ENCODE data around the gene GLDN. TPM values are rescaled to one million over a fixed set of nuclear protein-coding genes. Genes with fewer than 3 reads are reported as not detected.

The GLDN gene
- total RNA-seq, 1 experiment from 2014 or later = 0.82 TPM

DNA sequence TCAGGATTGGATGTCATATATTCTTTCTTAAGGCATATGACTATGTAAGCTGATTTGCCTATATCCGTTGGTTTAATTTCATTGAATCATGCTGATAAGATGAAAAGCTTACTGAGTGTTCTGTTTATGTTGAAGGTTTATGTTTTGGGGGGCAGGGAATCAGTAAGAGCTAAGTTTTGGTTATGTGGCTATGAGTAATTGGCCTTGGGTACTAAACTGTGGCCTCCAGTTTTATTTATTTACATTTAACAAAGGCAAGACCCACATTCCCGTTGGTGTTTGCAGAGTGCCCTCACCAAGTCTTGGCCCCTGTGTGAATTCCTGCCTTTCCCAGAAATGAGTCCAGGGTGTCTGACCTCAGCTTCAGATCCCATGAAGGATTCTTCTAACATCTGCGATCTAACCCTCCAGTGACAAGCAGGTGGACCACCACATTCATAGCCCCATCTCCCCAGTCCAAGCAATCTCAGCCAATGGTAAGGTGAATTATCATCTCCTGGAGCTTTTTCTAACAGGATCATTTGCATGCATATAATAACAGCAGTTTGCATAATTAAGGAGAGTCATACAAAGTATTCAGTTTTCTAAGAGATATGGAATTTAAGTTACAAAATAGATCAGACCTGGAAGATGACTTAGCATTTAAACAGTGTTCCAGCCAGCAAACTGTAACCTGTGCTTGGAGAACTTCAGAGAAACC, 27.4 kb downstream of the GLDN start:
- no peak for DNase-seq
- Mint-ChIP-seq H3K4me1 (ENCODE audit: low read depth, unreplicated experiment) (peaks cover 5% of the 10 kb centered on the region), H3K4me3 (ENCODE audit: unreplicated experiment) (no peak overlapping the region), H3K9me3 (ENCODE audit: unreplicated experiment) (no peaks in the 10 kb centered on the region), H3K27me3 (ENCODE audit: insufficient read depth, unreplicated experiment) (no peaks in the 10 kb centered on the region), H3K27ac (ENCODE audit: unreplicated experiment) (no peak overlapping the region), H3K36me3 (ENCODE audit: insufficient read depth, unreplicated experiment) (no peaks in the 10 kb centered on the region)
- ChIA-PET CTCF (interaction anchor here (0.9 to 1.1 kb wide), 2 partner anchors 12 to 14 kb away, joined by 3 to 4 read pairs; no protein-coding TSS in a partner anchor), POLR2A (no interaction called here)
- no TSS peak for BruUV-seq (replicated peaks)
- Histone ChIP-seq H3K4me1 (0 out of 2 replicates have a peak, but pooled peaks cover 3% of the 10 kb centered on the region), H3K4me3 (ENCODE audit: low read depth, low read length) (no peak overlapping the region), H3K36me3 (ENCODE audit: control insufficient read depth, insufficient read depth, low read length) (no peaks in the 10 kb centered on the region), H3K9me3 (no peaks in the 10 kb centered on the region), H3K27me3 (replicated peaks; ENCODE audit: control insufficient read depth, insufficient read depth, low read length) (no peaks in the 10 kb centered on the region)
- intact Hi-C loops (cut with micrococcal nuclease; ENCODE audit: unreplicated experiment) = no loop called here
- TF ChIP-seq, protein P1, sequence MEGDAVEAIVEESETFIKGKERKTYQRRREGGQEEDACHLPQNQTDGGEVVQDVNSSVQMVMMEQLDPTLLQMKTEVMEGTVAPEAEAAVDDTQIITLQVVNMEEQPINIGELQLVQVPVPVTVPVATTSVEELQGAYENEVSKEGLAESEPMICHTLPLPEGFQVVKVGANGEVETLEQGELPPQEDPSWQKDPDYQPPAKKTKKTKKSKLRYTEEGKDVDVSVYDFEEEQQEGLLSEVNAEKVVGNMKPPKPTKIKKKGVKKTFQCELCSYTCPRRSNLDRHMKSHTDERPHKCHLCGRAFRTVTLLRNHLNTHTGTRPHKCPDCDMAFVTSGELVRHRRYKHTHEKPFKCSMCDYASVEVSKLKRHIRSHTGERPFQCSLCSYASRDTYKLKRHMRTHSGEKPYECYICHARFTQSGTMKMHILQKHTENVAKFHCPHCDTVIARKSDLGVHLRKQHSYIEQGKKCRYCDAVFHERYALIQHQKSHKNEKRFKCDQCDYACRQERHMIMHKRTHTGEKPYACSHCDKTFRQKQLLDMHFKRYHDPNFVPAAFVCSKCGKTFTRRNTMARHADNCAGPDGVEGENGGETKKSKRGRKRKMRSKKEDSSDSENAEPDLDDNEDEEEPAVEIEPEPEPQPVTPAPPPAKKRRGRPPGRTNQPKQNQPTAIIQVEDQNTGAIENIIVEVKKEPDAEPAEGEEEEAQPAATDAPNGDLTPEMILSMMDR (IDR thresholded peaks at IDR 0.05; ENCODE audit: insufficient read depth in 1 of 2, low read depth in 1 of 2, low read length in 1 of 2, severe bottlenecking in 1 of 2, unreplicated experiment in 1 of 2) = no peak

DNA sequence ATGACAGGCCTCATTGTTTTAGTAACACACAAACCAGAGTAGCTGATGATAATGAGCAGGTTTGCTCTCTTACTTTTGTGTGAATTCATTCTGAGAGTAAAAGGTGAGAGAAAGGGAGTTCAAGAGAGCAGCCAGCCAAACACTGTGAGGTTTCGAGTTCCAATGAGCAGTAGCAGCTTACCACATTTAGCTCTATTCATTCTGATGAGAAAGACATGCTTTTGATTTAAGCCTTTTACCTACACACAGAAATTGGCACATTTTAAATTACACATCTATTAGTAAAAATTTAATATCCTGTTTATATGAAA, 28.0 kb downstream of the GLDN start:
- no peaks in the 10 kb centered on the region for H3K27me3 ChIP-seq (replicated peaks; ENCODE audit: control insufficient read depth, insufficient read depth, low read length)
- POLR2A ChIA-PET = no interaction called here
- H3K36me3 ChIP-seq (ENCODE audit: control insufficient read depth, insufficient read depth, low read length) = no peaks in the 10 kb centered on the region
- CTCF ChIA-PET = no interaction called here
- H3K4me1 ChIP-seq = 0 out of 2 replicates have a peak, but pooled peaks cover 3% of the 10 kb centered on the region
- Mint-ChIP-seq H3K36me3 (ENCODE audit: insufficient read depth, unreplicated experiment) (no peaks in the 10 kb centered on the region), H3K4me1 (ENCODE audit: low read depth, unreplicated experiment) (peaks cover 5% of the 10 kb centered on the region), H3K4me3 (ENCODE audit: unreplicated experiment) (no peak overlapping the region), H3K27me3 (ENCODE audit: insufficient read depth, unreplicated experiment) (no peaks in the 10 kb centered on the region), H3K9me3 (ENCODE audit: unreplicated experiment) (no peaks in the 10 kb centered on the region), H3K27ac (ENCODE audit: unreplicated experiment) (no peak overlapping the region)
- no TSS peak for BruUV-seq (replicated peaks)
- TF ChIP-seq, protein P1 (IDR thresholded peaks at IDR 0.05; ENCODE audit: insufficient read depth in 1 of 2, low read depth in 1 of 2, low read length in 1 of 2, severe bottlenecking in 1 of 2, unreplicated experiment in 1 of 2) = no peak
- no peaks in the 10 kb centered on the region for H3K9me3 ChIP-seq
- intact Hi-C loops (cut with micrococcal nuclease; ENCODE audit: unreplicated experiment) = no loop called here
- H3K4me3 ChIP-seq (ENCODE audit: low read depth, low read length) = no peak overlapping the region
- no peak for DNase-seq

DNA sequence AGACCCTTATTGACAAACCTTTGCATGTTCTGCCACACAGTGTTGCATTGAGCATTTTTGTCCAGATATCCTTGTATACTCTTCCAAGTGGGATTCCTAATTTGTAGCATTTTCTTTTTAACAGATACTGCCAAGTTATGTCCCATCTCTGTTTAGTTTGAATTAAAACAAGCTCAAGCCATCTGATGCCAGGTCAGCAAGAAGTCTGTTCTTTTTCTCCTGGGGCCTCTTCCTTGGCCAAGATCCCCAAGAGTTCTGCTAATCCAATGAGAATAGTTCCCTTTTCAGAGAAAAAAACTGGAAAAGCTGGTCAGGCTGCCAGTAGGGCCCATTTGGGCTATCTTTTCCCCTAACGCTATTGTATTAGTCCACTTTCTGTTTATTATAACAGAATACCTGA, 29.8 kb downstream of the GLDN start:
- Mint-ChIP-seq H3K4me3 (ENCODE audit: unreplicated experiment) (no peak overlapping the region), H3K9me3 (ENCODE audit: unreplicated experiment) (no peaks in the 10 kb centered on the region), H3K27ac (ENCODE audit: unreplicated experiment) (no peak overlapping the region), H3K36me3 (ENCODE audit: insufficient read depth, unreplicated experiment) (no peaks in the 10 kb centered on the region), H3K4me1 (ENCODE audit: low read depth, unreplicated experiment) (peaks cover under 1% of the 10 kb centered on the region), H3K27me3 (ENCODE audit: insufficient read depth, unreplicated experiment) (no peaks in the 10 kb centered on the region)
- ChIA-PET CTCF (no interaction called here), POLR2A (no interaction called here)
- Histone ChIP-seq H3K27me3 (replicated peaks; ENCODE audit: control insufficient read depth, insufficient read depth, low read length) (no peaks in the 10 kb centered on the region), H3K4me1 (no peaks in the 10 kb centered on the region), H3K9me3 (no peaks in the 10 kb centered on the region), H3K4me3 (ENCODE audit: low read depth, low read length) (no peak overlapping the region), H3K36me3 (ENCODE audit: control insufficient read depth, insufficient read depth, low read length) (no peaks in the 10 kb centered on the region)
- intact Hi-C loops (cut with micrococcal nuclease; ENCODE audit: unreplicated experiment) = no loop called here
- no TSS peak for BruUV-seq (replicated peaks)
- DNase-seq = no peak
- TF ChIP-seq, protein P1 (IDR thresholded peaks at IDR 0.05; ENCODE audit: insufficient read depth in 1 of 2, low read depth in 1 of 2, low read length in 1 of 2, severe bottlenecking in 1 of 2, unreplicated experiment in 1 of 2) = no peak
